Stimulated activated naive CD4-positive, alpha-beta T cell treated with Interleukin-2 at 50 U/mL for 16 hours (primary cell): ENCODE results near the gene SCN5A.

Experiments used
- DNase-seq: peaks from one replicate; lab custom pipeline; 2025; lab: John Stamatoyannopoulos, UW

Gene SCN5A

GRCh38 chr3:38560996-38561717 lies 88.3 kb downstream of the SCN5A start:
- no peak for DNase-seq

GRCh38 chr3:38560284-38560683 lies 89.2 kb downstream of the SCN5A start:
- DNase-seq = no peak

GRCh38 chr3:38558864-38559263 lies 90.6 kb downstream of the SCN5A start:
- DNase-seq = no peak

GRCh38 chr3:38556640-38557358 lies 92.7 kb downstream of the SCN5A start:
- no peak for DNase-seq

- no peak for DNase-seq
Observed at GRCh38 chr3:38555926-38556325, 93.6 kb downstream of the SCN5A start.

- no peak for DNase-seq
Observed at GRCh38 chr3:38555149-38555840, 94.2 kb downstream of the SCN5A start.

- no peak for DNase-seq
Observed at GRCh38 chr3:38554127-38554827, 95.2 kb downstream of the SCN5A start.

- DNase-seq = no peak
Observed at GRCh38 chr3:38553071-38553470, 96.4 kb downstream of the SCN5A start.

GRCh38 chr3:38552364-38552763 lies 97.1 kb downstream of the SCN5A start:
- DNase-seq = no peak

GRCh38 chr3:38551026-38551832 lies 98.3 kb downstream of the SCN5A start:
- DNase-seq = no peak

GRCh38 chr3:38549957-38550840 lies 99.3 kb downstream of the SCN5A start:
- DNase-seq = no peak

- no peak for DNase-seq
Observed at GRCh38 chr3:38549486-38549885, 100.0 kb downstream of the SCN5A start.

- DNase-seq = no peak
Observed at GRCh38 chr3:38549082-38549481, 100.4 kb downstream of the SCN5A start.

GRCh38 chr3:38548154-38548931 lies 101.1 kb downstream of the SCN5A start:
- DNase-seq = no peak

GRCh38 chr3:38545983-38546382 lies 103.5 kb downstream of the SCN5A start:
- DNase-seq = no peak

- DNase-seq = no peak
Observed at GRCh38 chr3:38545550-38545949, 103.9 kb downstream of the SCN5A start.

- DNase-seq = no peak
Observed at GRCh38 chr3:38544926-38545325, 104.6 kb downstream of the SCN5A start.

- no peak for DNase-seq
Observed at GRCh38 chr3:38543586-38543985, 105.9 kb downstream of the SCN5A start.

- no peak for DNase-seq
Observed at GRCh38 chr3:38542401-38543298, 106.8 kb downstream of the SCN5A start.
